HG02884 (cell line): ENCODE data around the gene EPB41L4A.
A peak's percentile ranks its signal among the peaks of the same experiment; 100 is the strongest.
"Not testable (repeated sequence)": the region's sequence is repeated elsewhere in the genome, so short reads cannot be mapped to it uniquely, and the experiment has no call there.

ENCODE experiments used
- ATAC-seq: cut with Tn5 transposase; IDR thresholded peaks from one replicate; pipeline ENCODE4 v1.9.1; 2021; ENCODE audit warnings: mild to moderate bottlenecking, moderate library complexity; ENCODE audit not compliant: unreplicated experiment

Gene EPB41L4A

DNA sequence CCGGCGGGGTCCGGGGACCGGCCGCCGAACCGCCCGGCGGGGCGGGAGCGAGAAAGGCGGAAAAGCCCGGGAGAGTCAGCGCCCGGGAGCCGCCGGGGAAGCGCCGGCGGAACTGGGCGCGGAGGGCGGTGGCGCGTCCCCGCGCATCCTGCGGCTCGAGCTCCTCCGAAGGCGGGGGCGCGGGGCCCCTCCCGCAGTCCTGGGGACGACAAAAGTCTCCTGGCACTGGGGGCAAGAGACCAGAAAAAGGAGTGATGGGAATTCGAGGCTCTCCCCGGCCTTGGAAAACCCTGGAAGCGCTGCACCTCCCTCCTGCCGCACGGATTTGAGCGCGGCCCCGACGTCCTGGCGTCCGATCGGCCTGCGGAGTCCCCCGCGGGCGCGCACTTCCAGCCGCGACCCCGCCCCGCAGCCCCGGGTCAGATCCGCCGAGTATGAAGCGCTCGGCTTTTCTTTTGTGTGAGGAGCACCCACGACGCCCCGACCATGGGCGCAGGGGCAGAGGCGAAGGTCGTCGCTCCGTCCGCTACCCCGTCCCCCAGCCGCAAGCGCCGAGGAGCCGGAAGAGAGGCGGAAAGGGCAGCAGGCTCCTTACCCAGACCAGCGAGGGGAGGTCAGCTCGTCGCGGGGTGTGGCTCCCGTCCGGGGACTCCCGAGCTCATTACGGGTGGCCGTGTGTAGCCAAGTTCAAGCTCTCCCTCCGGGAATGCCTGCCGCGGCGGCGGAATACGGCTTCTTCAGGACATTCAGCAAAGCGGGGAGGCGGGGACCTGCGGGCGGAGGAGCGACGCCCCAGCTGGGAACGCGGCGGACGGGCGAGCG, at the start of gene EPB41L4A:
EPB41L4A (minus strand) TSS at position 114 of the 822 bp plus-strand sequence. CDS start 238 bp downstream, outside the sequence.
- peak; percentile 7 for ATAC-seq

GRCh38 chr5:112467485-112467884, 48.4 kb upstream of the EPB41L4A start:
- ATAC-seq, result no peak

GRCh38 chr5:112466261-112466660, 47.2 kb upstream of the EPB41L4A start:
- ATAC-seq, result not testable (repeated sequence)

- not testable (repeated sequence) for ATAC-seq
Observed at GRCh38 chr5:112447187-112447760, 28.2 kb upstream of the EPB41L4A start.

DNA sequence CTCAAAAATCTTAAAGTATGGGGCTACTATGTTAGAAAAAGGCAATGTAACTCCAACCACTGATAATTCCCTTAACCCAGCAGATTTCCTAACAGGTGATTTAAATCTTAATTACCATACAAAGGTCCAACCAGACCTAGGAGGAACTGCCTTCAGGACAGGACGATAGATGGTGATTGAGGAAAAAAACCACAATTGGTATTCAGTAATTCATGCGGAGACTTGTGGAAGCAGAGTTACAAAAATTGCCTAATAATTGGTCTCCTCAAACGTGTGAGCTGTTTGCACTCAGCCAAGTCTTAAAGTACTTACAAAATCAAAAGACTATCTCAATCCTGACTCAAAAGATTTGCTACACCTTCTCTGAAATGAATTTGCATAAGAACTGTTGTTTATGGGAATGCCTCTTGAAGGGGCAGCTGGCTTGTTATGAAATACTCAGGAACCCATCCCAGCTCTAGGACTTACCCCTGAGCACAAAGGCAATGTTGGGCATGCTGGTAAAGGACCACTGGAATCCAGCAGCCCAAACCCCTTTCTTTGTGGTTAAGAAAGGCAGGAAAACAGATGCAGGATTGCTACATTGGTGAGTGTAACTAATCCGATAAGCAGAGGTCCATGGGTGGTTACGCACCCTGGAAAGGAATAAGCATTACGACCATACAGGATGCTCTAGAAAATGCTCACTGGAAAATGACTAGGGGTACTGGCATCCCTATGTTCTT, 26.7 kb upstream of the EPB41L4A start:
- no peak for ATAC-seq

DNA sequence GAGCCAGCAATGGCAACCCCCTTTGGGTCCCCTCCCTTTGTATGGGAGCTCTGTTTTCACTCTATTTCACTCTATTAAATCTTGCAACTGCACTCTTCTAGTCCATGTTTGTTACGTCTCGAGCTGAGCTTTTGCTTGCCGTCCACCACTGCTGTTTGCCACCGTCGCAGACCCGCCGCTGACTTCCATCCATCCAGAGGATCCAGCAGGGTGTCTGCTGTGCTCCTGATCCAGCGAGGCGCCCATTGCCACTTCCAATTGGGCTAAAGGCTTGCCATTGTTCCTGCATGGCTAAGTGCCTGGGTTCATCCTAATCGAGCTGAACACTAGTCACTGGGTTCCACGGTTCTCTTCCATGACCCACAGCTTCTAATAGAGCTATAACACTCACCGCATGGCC, 24.9 kb upstream of the EPB41L4A start:
- ATAC-seq, result not testable (repeated sequence)

DNA sequence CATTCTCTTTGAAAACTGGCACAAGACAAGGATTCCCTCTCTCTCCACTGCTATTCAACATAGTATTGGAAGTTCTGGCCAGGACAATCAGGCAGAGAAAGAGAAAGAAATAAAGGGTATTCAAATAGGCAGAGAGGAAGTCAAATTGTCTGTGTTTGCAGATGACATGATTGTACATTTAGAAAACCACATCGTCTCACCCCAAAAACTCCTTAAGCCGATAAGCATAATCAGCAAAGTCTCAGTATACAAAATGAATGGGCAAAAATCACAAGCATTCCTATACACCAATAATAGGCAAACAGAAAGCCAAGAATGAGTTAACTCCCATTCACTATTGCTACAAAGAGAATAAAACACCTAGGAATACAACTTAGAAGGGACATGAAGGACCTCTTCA, 21.0 kb upstream of the EPB41L4A start:
- no peak for ATAC-seq

GRCh38 chr5:112436144-112436543, 17.1 kb upstream of the EPB41L4A start:
- no peak for ATAC-seq

DNA sequence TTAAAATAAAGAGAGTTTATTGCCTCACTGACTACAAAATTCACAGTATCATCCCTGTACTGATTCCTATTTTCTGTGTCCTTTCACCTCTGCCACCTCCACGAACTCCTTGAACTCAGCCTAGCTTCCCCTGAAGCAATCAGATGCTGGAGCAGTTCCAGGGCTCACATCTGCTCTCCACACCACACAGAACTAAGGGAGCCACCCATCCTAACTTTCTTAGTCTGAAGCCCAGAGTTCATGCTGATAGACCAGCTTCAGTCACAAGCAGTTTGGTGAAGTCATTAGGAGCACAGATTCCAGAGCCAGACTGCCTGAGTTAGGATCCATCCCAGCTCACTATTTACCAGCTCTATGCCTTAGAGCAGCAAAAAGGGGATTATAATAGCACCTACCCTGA, 15.6 kb upstream of the EPB41L4A start:
- no peak for ATAC-seq

DNA sequence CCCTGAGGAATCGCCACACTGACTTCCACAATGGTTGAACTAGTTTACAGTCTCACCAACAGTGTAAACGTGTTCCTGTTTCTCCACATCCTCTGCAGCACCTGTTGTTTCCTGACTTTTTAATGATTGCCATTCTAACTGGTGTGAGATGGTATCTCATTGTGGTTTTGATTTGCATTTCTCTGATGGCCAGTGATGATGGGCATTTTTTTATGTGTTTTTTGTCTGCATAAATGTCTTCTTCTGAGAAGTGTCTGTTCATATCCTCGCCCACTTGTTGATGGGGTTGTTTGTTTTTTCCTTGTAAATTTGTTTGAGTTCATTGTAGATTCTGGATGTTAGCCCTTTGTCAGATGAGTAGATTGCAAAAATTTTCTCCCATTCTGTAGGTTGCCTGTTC, 7.1 kb upstream of the EPB41L4A start:
- ATAC-seq, result not testable (repeated sequence)

DNA sequence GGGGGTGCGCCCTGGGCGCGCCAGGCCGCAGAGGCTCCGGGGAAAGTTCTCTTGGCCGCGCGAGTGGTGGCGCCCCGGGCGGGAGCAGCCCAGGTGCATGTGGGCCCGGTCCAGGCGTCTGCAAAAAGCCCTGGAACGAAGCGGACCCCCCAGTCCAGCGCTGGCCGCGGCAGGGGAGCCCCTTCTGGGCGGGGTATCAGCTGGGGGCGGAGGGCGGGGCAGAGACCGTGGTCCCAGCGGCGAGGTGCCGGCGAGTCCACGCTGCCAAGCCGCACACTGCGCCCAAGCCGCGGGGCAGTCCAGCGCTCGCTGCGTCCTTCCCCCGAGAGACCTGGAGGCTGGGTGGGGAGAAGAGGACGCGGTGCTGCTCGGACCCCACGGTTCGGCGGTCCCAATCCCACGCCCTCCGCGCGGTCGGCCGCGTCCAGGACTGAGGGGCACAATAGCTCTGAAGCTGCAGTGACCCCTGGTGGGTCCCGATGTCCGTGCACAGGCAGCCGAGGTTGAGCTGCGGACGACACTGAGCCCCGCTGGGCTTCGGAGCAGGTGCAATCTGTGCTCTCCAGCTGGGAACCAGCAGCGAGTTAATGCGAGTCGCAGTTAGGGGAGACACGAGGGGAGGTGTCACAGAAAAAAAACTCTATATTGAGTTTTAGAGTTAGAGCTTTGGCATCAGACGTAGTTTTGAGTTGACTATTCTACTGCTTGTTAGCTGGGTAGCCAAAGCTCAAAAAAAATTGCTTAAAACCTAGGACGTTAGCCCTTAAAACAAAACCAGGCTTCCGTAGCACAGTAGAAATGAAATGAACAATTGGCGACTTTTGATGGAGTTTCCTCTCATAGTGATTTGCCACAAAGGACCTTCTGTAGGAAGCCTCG, 1.1 kb upstream of the EPB41L4A start:
- ATAC-seq, result peak; percentile 82

DNA sequence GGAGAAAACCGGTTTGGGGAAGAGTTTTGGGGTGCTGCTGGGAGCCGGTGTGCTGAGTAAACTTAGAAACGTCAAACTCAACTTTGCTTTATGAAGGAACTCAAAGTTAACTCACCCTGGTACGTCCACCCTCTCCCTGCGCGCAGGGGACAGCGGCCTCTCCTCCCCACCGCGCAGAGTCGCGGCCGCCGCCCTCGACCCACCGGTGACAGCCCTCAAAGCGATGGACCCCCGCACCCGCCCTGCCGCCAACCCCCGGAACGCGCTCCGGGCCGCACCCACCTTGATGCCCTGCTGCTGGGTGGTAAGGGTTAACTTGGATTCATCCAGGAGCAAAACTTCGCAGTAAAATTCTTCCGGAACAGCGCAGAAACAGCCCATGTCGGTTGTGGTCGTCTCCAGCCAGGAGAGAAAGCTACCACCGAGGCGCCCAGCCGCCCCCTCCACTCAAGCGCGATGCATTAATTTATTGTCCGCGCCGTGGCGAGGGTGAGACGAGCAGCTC, 366 bp downstream of the EPB41L4A start:
- no peak for ATAC-seq

DNA sequence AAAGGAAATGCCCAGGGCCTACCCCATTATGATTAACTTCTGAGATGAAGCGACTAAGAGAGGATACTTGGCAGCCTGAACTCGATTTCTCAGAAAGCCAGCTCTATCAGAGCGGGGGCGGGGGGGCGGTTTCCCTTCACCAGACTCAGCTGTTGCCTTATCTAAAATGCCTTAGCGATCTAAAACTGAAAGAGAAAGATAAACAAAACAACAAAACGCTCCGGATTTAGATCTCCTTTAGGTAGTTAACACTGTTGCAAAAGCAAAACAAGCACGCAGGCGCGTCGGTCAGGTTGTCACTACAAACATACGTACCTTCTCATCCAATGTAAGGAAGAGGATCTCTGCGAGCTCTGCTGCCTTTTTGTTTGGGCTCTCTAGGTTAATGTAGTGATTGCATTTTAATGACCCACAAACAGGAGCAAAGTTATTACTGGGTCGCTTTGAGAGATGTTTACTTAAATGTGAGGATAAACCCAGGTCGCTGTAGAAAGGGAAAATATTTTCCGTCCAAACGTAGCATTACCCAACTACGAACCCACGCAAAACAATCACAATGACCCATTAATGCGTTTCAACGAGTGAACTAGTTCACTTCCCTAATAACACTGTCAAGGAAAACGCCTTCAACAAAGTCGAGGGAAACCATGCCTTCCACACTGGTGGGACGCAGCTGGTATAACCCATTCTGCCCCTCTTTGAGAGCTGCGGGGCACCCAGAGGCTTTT, 982 bp downstream of the EPB41L4A start:
- peak; percentile 41 for ATAC-seq

- ATAC-seq, result no peak
Observed at GRCh38 chr5:112415552-112415951, 3.5 kb downstream of the EPB41L4A start.

DNA sequence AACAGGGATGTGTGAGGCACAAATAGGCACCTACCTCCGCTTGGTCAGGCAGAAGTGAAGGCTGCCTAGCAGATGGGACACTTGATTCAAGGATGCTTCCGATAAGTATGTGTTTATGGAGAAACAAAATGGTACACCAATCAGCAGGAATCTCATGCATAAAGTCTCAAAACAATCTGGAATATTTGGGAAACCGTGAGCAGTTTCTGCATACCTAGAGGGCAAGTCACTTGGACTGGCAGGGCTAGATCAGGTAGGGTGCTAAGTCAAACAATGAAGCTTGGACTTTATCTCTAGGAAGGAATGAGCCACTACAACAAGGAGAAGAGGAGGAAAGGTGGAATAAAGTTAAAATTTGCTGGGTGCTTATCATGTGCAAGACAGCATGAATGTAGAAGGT, 5.5 kb downstream of the EPB41L4A start:
- no peak for ATAC-seq

DNA sequence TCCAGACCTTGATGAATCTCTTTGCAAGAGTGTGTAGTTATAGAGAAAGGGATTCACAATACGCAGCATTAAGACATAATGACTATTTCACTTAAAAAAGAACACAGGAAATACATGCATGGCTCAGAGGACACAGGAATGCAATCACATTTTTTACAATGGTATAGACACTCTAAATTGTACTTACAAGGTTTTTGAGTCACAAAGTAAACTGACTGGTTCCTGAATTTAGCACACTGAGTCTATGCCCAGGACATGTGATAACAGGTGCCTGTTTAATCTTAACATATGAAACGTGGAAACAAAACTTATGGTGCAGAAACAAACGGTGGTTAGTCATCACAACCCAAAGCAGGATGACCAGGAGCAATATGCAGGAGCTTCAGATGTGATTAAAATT, 6.7 kb downstream of the EPB41L4A start:
- ATAC-seq, result no peak

- no peak for ATAC-seq
Observed at GRCh38 chr5:112411903-112412302, 7.2 kb downstream of the EPB41L4A start.

DNA sequence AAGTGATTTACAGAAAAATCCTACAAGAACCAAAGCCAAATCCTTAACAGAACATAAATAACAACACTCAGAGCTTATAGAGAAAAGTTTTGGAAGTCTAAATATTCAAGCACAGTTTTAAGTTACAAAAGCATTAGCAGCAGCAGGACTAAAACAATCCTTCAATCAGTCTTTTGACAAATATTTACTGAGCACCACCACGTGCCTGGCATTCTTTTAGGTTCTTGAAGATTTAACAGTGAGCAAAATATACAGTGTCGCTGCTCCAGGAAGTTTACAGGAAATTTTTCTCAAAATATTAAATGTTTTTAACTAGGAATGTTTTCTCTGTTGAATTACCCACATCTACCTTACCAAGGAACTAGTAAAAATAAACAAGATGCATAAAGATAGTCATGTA, 11.4 kb downstream of the EPB41L4A start:
- ATAC-seq, result no peak

DNA sequence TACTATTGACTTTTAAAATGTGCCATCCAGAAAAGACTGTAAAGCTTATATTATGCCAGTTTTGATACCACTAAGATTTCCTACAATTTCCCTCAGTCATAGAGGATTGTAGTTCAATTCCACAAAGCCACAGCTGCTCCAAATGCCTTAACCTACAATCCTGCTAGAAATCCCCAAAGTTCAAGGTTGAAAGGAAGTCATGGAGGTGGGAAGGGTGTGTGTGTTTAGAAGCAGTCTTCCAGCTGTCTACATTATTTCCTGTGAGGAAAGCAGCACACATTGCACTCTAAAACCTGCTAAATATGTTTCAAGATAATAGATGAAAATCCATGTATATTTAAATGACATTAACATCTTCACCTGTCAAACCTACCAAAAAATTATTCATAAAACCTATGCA, 11.8 kb downstream of the EPB41L4A start:
- no peak for ATAC-seq

DNA sequence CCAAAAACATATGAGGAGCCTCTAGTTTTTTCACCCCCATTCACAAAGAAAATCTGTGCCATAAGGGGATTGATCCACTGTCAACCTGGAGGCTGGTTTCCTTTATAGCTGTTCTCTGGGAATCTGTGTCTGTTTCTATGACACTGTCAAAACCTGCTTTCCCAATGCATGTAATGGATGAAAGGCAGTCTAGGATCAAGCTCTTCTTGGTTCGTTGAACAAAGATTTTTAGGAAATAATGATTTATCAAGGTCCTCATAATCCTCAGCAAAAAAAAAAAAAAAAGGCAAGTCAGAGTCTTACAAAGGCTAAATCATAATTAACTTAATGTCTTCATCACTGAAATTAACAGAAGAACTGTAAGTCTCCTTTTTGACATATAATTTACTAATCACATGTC, 16.0 kb downstream of the EPB41L4A start:
- ATAC-seq, result no peak
